K562 (cell line): Measurements from ENCODE around the gene AGO1. TPM values are rescaled to one million over a fixed set of nuclear protein-coding genes. Genes with fewer than 3 reads are reported as not detected.

Source experiments
- ATAC-seq: fragments of 200-7000 bp; cut with Tn5 transposase; 3 replicates; pipeline ENCODE4 v1.9.1; 2020; ENCODE audit warnings: moderate library complexity
- BruUV-seq: library from RNA; stranded (reverse); fragments of 400-500 nt; replicated peaks from 2 replicates; lab custom pipeline; 2021; lab: Mats Ljungman, UMichigan
- CTCF ChIA-PET: fragments of 300-600 bp; formaldehyde crosslinking; extraction: SDS; loops from one replicate; lab custom pipeline; 2021; ENCODE audit warnings: low intra/inter-chr PET ratio; lab: Yijun Ruan, JAX
- POLR2A ChIA-PET: fragments of 300-600, 350-650 bp; sonication (Branson Sonifier 250); formaldehyde crosslinking; extraction: SDS; loops from one replicate; lab custom pipeline; 2021; ENCODE audit warnings: antibody characterized with exemption, inconsistent platforms; lab: Yijun Ruan, JAX
- DNase-seq, 4 experiments: peaks; one replicate each; pipeline versions ENCODE4 v3.0.0 to v3.0.0-alpha.2; 2011 to 2018; ENCODE audit warnings: low spot score in 3 of 4, mixed read lengths in 3 of 4; ENCODE audit errors: extremely low read depth in 1 of 4
- FAIRE-seq: peaks from 2 replicates; lab custom pipeline; 2011; peaks lifted over from hg19 to GRCh38; lab: Jason Lieb, UNC
- H2AFZ ChIP-seq: 2 replicates; pipeline ENCODE4 v1.6.0; 2011; ENCODE audit warnings: low read depth, low read length, control low read depth, inconsistent platforms
- H3K27ac ChIP-seq: fragments of 200-600 bp; 3 replicates; pipeline ENCODE4 v1.8.0; 2011; ENCODE audit warnings: low read depth, mild to moderate bottlenecking, control low read depth, inconsistent platforms, low read length, moderate library complexity, mixed read lengths; ENCODE audit errors: extremely low read depth
- H3K27me3 ChIP-seq, 2 experiments: fragments of 300-600 bp in 1 of 2; 2 replicates in 1 of 2; 3 replicates in 1 of 2; pipeline versions ENCODE4 v1.6.0 to v1.8.0; 2011; ENCODE audit warnings: inconsistent platforms in 2 of 2, low read length in 2 of 2, mild to moderate bottlenecking in 1 of 2, mixed read lengths in 1 of 2, moderate library complexity in 1 of 2; ENCODE audit not compliant: control insufficient read depth in 2 of 2, insufficient read depth in 2 of 2
- H3K36me3 ChIP-seq: fragments of 300-600 bp; 3 replicates; pipeline ENCODE4 v1.8.0; 2011; ENCODE audit warnings: mild to moderate bottlenecking, low read length, inconsistent platforms; ENCODE audit not compliant: control insufficient read depth, insufficient read depth
- H3K4me1 ChIP-seq, 2 experiments: fragments of 200-600 bp in 1 of 2; replicated peaks in 1 of 2; 2 replicates in 1 of 2; 3 replicates in 1 of 2; pipeline versions ENCODE4 v1.5.1 to v1.8.0; 2011; ENCODE audit warnings: inconsistent platforms in 2 of 2, low read length in 2 of 2, mild to moderate bottlenecking in 1 of 2, mixed read lengths in 1 of 2, moderate library complexity in 1 of 2; ENCODE audit not compliant: control insufficient read depth in 2 of 2, insufficient read depth in 2 of 2
- H3K4me2 ChIP-seq: 2 replicates; pipeline ENCODE4 v1.6.1; 2011; ENCODE audit warnings: low read length, control low read depth, inconsistent platforms, mixed read lengths; ENCODE audit not compliant: insufficient read depth
- H3K4me3 ChIP-seq: fragments of 200-600 bp; sonication (generic), shearing (Covaris generic); 2 replicates; pipeline ENCODE4 v1.5.1; 2016; ENCODE audit warnings: control low read depth, inconsistent platforms
- H3K79me2 ChIP-seq: fragments of 200-600 bp; 3 replicates; pipeline ENCODE4 v1.8.0; 2011; ENCODE audit warnings: low read length, inconsistent platforms; ENCODE audit not compliant: control insufficient read depth, insufficient read depth
- H3K9ac ChIP-seq, 2 experiments: 2 replicates each; pipeline versions ENCODE4 v1.6.0 to v1.6.1; 2011; ENCODE audit warnings: low read depth in 2 of 2, low read length in 2 of 2, control low read depth in 1 of 2, inconsistent platforms in 1 of 2, mild to moderate bottlenecking in 1 of 2, mixed read lengths in 1 of 2; ENCODE audit not compliant: insufficient read depth in 1 of 2
- H3K9me1 ChIP-seq: one replicate; pipeline ENCODE4 v1.6.0; 2011; ENCODE audit warnings: inconsistent platforms, mild to moderate bottlenecking, low read length, moderate library complexity; ENCODE audit not compliant: control insufficient read depth, insufficient read depth
- H3K9me3 ChIP-seq: replicated peaks from 2 replicates; pipeline ENCODE4 v1.5.1; 2011; ENCODE audit warnings: low read depth, low read length, inconsistent platforms; ENCODE audit not compliant: control insufficient read depth, insufficient read depth
- H4K20me1 ChIP-seq: replicated peaks from 2 replicates; pipeline ENCODE4 v1.6.1; 2011; ENCODE audit warnings: low read length, inconsistent platforms, mixed read lengths; ENCODE audit not compliant: control insufficient read depth, insufficient read depth
- BCOR ChIP-seq: fragments of 450-650 bp; IDR thresholded peaks from 2 replicates; pipeline ENCODE4 v1.6.1; 2016
- WGBS: fragments of 100-300 bp; shearing (Covaris generic); methylation state at CpG from one replicate; pipeline ENCODE4 v1.1.6; 2016; ENCODE audit warnings: low coverage, mixed read lengths; ENCODE audit not compliant: insufficient coverage; ENCODE audit errors: missing lambda C conversion rate; 5-methylcytosine and 5-hydroxymethylcytosine counted together
- in situ Hi-C: fragments of 300-500 bp; cut with MboI; formaldehyde crosslinking; loops from 4 replicates; pipeline ENCODE4 v1.15.0; 2018; ENCODE audit warnings: inconsistent platforms, mixed read lengths
- intact Hi-C: fragments of 100-400 bp; cut with micrococcal nuclease; formaldehyde crosslinking; loops from 2 replicates; pipeline ENCODE4 v1.14.2; 2022
- polyA plus RNA-seq, 8 experiments: library from polyadenylated mRNA; depleted of rRNA in 4 of 8; stranded (reverse) in 5 of 8; unstranded in 3 of 8; fragments of >200 nt; fragmentation: Nextera tagmentation in 2 of 8; fragmentation: Illumina TruSeq in 1 of 8; extraction: Ambion mirVana in 2 of 8; extraction: Trizol in 1 of 8; gene quantifications; 2 replicates each; pipeline versions ENCODE4 v1.2.1 to v1.2.3, GENCODE V29; 2011 to 2014; ENCODE audit warnings: inconsistent platforms in 1 of 8, missing spikeins in 1 of 8
- total RNA-seq, 7 experiments: library from RNA; depleted of rRNA in 6 of 7; stranded (reverse); fragments of >200 nt in 6 of 7; fragmentation: Illumina TruSeq in 2 of 7; extraction: Trizol in 2 of 7; gene quantifications; 2 replicates each; pipeline versions ENCODE4 v1.2.1 to v1.2.3, GENCODE V29; 2011 to 2021; ENCODE audit warnings: low replicate concordance in 1 of 7
- TF ChIP-seq, protein P1 (sequence below), 2 experiments: fragments of 450-650 bp; conservative IDR thresholded peaks; 2 replicates each; pipeline ENCODE4 v1.6.1; 2017; ENCODE audit warnings: mild to moderate bottlenecking in 2 of 2, moderate library complexity in 2 of 2
- TF ChIP-seq, protein P2 (sequence below), 2 experiments: fragments of 450-650 bp in 1 of 2; sonication (generic) in 1 of 2; formaldehyde crosslinking in 1 of 2; IDR thresholded peaks; 2 replicates each; pipeline versions ENCODE4 v1.7.1 to v1.9.0; 2016 to 2022; ENCODE audit warnings: inconsistent platforms in 1 of 2, mild to moderate bottlenecking in 1 of 2, missing genetic modification reagents in 1 of 2

Gene AGO1
- total and polyA plus RNA-seq, 9 of the 15 experiments (the other 6 are each of a cell fraction or from before 2014, with no cell fraction given) = 7.3 to 64.2 (median 26.0) TPM

DNA sequence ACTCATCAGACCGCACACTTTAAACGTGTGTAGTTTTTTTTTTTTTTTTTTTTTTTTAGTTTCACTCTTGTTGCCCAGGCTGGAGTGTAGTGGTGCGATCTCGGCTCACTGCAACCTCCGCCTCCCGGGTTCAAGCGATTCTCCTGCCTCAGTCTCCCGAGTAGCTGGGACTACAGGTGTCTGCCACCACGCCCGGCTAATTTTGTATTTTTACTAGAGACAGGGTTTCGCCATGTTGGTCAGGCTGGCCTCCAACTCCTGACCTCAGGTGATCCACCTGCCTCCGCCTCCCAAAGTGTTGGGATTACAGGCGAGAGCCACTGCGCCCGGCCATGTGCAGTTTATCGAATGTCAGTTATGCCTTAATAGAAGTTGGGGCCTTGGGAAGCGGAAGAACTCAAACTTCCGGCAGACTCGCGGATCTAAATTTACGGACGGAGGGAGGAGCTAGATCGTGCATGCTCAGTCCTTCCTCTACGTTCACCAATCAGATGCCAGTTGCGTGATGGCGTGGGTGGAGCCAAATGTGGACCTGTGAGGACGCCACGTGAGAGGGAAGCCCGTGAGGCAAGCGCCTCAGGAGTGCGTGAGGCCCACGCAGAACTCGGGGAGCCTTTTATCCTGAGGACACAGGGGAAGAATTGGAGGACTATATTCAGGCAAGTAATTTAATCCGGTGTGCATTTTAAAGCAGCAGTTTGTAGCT is 13.6 kb upstream of the AGO1 start (continued):
- TF ChIP-seq, protein P1, sequence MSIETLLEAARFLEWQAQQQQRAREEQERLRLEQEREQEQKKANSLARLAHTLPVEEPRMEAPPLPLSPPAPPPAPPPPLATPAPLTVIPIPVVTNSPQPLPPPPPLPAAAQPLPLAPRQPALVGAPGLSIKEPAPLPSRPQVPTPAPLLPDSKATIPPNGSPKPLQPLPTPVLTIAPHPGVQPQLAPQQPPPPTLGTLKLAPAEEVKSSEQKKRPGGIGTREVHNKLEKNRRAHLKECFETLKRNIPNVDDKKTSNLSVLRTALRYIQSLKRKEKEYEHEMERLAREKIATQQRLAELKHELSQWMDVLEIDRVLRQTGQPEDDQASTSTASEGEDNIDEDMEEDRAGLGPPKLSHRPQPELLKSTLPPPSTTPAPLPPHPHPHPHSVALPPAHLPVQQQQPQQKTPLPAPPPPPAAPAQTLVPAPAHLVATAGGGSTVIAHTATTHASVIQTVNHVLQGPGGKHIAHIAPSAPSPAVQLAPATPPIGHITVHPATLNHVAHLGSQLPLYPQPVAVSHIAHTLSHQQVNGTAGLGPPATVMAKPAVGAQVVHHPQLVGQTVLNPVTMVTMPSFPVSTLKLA (conservative IDR thresholded peaks at IDR 0.05) = peak; percentile 94 to 96
- 0 out of 2 replicates have a peak, but pooled peaks have one; percentile 51 for TF ChIP-seq BCOR

DNA sequence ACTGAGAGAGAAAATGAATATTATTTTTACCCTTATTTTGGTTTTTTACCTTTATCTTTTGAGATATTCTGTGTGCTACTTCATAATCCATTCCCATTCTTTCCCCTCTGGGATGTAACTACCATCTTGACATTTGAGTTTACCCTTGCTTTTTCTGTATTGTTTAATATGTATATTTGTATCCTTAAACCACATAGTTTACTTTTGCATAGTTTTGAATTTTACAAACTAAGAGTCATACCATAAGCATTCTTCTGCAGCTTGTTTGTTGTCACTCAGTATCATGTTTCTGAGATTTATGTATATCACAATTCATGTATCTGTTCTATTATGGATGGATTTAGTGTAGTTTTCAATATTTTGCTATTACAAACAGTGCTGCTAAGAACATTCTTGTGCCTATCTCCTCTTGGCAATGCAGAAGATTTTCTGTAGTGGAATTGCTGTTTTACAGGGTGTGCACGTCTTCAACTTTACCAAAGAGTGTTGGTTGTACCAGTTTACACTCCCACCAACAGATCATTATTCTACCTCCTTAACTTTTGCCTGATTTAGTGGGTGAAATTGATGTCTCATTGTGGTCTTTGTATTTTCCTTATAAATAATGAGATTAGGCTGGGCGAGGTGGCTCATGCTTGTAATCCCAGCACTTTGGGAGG is 12.2 kb upstream of the AGO1 start:
- Histone ChIP-seq H3K79me2 (peaks cover 60% of the 10 kb centered on the region), H3K27me3 (no peaks in the 10 kb centered on the region), H3K9me3 (no peaks in the 10 kb centered on the region), H2AFZ (no peak overlapping the region), H4K20me1 (peaks cover 5% of the 10 kb centered on the region; the same call in 1 of the 2 replicates), H3K9me1 (no peaks in the 10 kb centered on the region), H3K4me1 (peaks cover 0 to 4% of the 10 kb centered on the region in 2 experiments; a peak in 1 of 5 replicates), H3K27ac (peak overlapping the region; percentile 82; the same call in 1 of the 3 replicates), H3K36me3 (peaks cover 20% of the 10 kb centered on the region; the same call in 2 of the 3 replicates), H3K9ac (peak overlapping the region; percentile 40 to 82), H3K4me3 (peak overlapping the region; percentile 45), H3K4me2 (peak overlapping the region; percentile 77)
- ATAC-seq (no peak), DNase-seq (no peak), FAIRE-seq (no peak)
- intact Hi-C loops = no loop called here
- in situ Hi-C loops = no loop called here
- ChIA-PET POLR2A (interaction anchor here (1.2 to 2.1 kb wide), 3 partner anchors 9 to 22 kb away, joined by 5 to 19 read pairs (median 7); no protein-coding TSS in a partner anchor), CTCF (no interaction called here)
- no TSS peak for BruUV-seq
- 40% methylated on average over 2 of the region's 2 CpGs for WGBS
- TF ChIP-seq, protein P2, sequence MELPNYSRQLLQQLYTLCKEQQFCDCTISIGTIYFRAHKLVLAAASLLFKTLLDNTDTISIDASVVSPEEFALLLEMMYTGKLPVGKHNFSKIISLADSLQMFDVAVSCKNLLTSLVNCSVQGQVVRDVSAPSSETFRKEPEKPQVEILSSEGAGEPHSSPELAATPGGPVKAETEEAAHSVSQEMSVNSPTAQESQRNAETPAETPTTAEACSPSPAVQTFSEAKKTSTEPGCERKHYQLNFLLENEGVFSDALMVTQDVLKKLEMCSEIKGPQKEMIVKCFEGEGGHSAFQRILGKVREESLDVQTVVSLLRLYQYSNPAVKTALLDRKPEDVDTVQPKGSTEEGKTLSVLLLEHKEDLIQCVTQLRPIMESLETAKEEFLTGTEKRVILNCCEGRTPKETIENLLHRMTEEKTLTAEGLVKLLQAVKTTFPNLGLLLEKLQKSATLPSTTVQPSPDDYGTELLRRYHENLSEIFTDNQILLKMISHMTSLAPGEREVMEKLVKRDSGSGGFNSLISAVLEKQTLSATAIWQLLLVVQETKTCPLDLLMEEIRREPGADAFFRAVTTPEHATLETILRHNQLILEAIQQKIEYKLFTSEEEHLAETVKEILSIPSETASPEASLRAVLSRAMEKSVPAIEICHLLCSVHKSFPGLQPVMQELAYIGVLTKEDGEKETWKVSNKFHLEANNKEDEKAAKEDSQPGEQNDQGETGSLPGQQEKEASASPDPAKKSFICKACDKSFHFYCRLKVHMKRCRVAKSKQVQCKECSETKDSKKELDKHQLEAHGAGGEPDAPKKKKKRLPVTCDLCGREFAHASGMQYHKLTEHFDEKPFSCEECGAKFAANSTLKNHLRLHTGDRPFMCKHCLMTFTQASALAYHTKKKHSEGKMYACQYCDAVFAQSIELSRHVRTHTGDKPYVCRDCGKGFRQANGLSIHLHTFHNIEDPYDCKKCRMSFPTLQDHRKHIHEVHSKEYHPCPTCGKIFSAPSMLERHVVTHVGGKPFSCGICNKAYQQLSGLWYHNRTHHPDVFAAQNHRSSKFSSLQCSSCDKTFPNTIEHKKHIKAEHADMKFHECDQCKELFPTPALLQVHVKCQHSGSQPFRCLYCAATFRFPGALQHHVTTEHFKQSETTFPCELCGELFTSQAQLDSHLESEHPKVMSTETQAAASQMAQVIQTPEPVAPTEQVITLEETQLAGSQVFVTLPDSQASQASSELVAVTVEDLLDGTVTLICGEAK (IDR thresholded peaks at IDR 0.05) = 0 out of 2 replicates have a peak, but pooled peaks have one; percentile 23
- TF ChIP-seq, protein P2 (CRISPR knock-in tag; IDR thresholded peaks at IDR 0.05) = no peak
